Lower leg skin (tissue), 3 donors: ENCODE measurements around the gene C5orf63.

Experiments
- POLR2A ChIP-seq, 2 donors: fragments of 450-650 bp; IDR thresholded peaks; one replicate each; pipeline ENCODE4 v1.6.1; 2016 to 2017; ENCODE audit warnings: antibody characterized with exemption in 2 of 2, mild to moderate bottlenecking in 1 of 2, moderate library complexity in 1 of 2
- TF ChIP-seq, protein P1 (sequence below), 3 donors: fragments of 450-650 bp; IDR thresholded peaks; one replicate each; pipeline ENCODE4 v1.5.1; 2016; ENCODE audit warnings: antibody characterized with exemption in 3 of 3, mild to moderate bottlenecking in 3 of 3, moderate library complexity in 2 of 3

- TF ChIP-seq, protein P1, sequence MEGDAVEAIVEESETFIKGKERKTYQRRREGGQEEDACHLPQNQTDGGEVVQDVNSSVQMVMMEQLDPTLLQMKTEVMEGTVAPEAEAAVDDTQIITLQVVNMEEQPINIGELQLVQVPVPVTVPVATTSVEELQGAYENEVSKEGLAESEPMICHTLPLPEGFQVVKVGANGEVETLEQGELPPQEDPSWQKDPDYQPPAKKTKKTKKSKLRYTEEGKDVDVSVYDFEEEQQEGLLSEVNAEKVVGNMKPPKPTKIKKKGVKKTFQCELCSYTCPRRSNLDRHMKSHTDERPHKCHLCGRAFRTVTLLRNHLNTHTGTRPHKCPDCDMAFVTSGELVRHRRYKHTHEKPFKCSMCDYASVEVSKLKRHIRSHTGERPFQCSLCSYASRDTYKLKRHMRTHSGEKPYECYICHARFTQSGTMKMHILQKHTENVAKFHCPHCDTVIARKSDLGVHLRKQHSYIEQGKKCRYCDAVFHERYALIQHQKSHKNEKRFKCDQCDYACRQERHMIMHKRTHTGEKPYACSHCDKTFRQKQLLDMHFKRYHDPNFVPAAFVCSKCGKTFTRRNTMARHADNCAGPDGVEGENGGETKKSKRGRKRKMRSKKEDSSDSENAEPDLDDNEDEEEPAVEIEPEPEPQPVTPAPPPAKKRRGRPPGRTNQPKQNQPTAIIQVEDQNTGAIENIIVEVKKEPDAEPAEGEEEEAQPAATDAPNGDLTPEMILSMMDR (IDR thresholded peaks at IDR 0.05): no peak
- TF ChIP-seq POLR2A (IDR thresholded peaks at IDR 0.05): no peak
Measured at GRCh38 chr5:127079994-127080491, 6.7 kb upstream of the C5orf63 start.
